Astrocyte (in vitro differentiated cells and primary cell): ENCODE measurements around the gene HEATR3.

ENCODE experiments used
- EZH2 ChIP-seq: IDR thresholded peaks from 2 replicates; pipeline ENCODE4 v1.6.1; 2012; ENCODE audit warnings: mild to moderate bottlenecking, low read length, inconsistent platforms; ENCODE audit not compliant: insufficient read depth
- TF ChIP-seq, protein P1 (sequence below): IDR thresholded peaks from 2 replicates; pipeline ENCODE4 v1.5.1; 2011; ENCODE audit warnings: low read depth, mild to moderate bottlenecking, inconsistent platforms, low read length, moderate library complexity; ENCODE audit not compliant: insufficient read depth

DNA sequence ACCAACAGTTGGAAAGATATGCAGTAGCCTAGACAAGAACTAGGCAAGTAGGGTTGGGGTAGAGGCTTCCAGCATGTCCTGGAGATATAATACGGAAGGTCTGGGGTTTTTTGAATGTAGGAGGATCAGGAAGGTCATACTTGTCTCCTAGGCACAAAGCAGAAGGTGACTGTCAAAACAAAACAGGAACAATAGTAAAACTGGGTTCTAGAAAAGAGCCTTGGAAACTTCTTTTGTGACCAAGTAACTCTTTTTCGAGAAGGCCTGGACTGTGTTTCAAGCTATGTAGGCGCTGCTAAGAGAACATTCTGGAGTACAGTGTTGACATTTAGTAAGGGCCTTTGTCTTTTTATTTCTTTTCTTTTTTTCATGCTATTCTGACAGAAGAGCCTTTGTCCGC, 60.4 kb downstream of the HEATR3 start:
- TF ChIP-seq, protein P1, sequence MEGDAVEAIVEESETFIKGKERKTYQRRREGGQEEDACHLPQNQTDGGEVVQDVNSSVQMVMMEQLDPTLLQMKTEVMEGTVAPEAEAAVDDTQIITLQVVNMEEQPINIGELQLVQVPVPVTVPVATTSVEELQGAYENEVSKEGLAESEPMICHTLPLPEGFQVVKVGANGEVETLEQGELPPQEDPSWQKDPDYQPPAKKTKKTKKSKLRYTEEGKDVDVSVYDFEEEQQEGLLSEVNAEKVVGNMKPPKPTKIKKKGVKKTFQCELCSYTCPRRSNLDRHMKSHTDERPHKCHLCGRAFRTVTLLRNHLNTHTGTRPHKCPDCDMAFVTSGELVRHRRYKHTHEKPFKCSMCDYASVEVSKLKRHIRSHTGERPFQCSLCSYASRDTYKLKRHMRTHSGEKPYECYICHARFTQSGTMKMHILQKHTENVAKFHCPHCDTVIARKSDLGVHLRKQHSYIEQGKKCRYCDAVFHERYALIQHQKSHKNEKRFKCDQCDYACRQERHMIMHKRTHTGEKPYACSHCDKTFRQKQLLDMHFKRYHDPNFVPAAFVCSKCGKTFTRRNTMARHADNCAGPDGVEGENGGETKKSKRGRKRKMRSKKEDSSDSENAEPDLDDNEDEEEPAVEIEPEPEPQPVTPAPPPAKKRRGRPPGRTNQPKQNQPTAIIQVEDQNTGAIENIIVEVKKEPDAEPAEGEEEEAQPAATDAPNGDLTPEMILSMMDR: no peak
- no peak for TF ChIP-seq EZH2
